IMR-90 (cell line): ENCODE data around the gene CFAP221. TPM values are rescaled to one million over a fixed set of nuclear protein-coding genes. Genes with fewer than 3 reads are reported as not detected.

ENCODE experiments used
- ATAC-seq: fragments of 200-7000 bp; cut with Tn5 transposase; 2 replicates; pipeline ENCODE4 v1.9.1; 2020; ENCODE audit warnings: low read depth, mild to moderate bottlenecking, moderate library complexity
- BruUV-seq: library from RNA; stranded (reverse); fragments of 400-500 nt; replicated peaks from 2 replicates; lab custom pipeline; 2021; lab: Mats Ljungman, UMichigan
- CTCF ChIA-PET: fragments of 300-600 bp; formaldehyde crosslinking; extraction: SDS; loops from one replicate; lab custom pipeline; 2021; ENCODE audit warnings: antibody characterized with exemption; lab: Yijun Ruan, JAX
- POLR2A ChIA-PET: fragments of 300-600 bp; sonication (Branson Sonifier 250); formaldehyde crosslinking; loops from one replicate; lab custom pipeline; 2022; ENCODE audit warnings: antibody characterized with exemption; ENCODE audit not compliant: unreplicated experiment; lab: Charles Lee
- DNase-seq: peaks from one replicate; pipeline ENCODE4 v3.0.0; 2013
- H2AFZ ChIP-seq: replicated peaks from 2 replicates; pipeline ENCODE3; 2013; ENCODE audit warnings: low read length, mild to moderate bottlenecking; ENCODE audit not compliant: poor library complexity
- H2AK5ac ChIP-seq: 2 replicates; pipeline ENCODE4 v1.6.1; 2013; ENCODE audit warnings: low read depth, low read length, inconsistent platforms
- H2AK9ac ChIP-seq: replicated peaks from 2 replicates; pipeline ENCODE3; 2013; ENCODE audit warnings: mild to moderate bottlenecking, low read depth, low read length, moderate library complexity; ENCODE audit not compliant: poor library complexity
- H2BK120ac ChIP-seq: 2 replicates; pipeline ENCODE4 v1.6.1; 2013; ENCODE audit warnings: low read depth, low read length, inconsistent platforms
- H2BK15ac ChIP-seq: 3 replicates; pipeline ENCODE4 v1.6.1; 2013; ENCODE audit warnings: low read depth, low read length, inconsistent platforms
- H2BK20ac ChIP-seq: 2 replicates; pipeline ENCODE4 v1.6.1; 2013; ENCODE audit warnings: low read depth, mild to moderate bottlenecking, inconsistent platforms, low read length, moderate library complexity
- H2BK5ac ChIP-seq: 2 replicates; pipeline ENCODE4 v1.6.1; 2013; ENCODE audit warnings: mild to moderate bottlenecking, low read depth, low read length, inconsistent platforms; ENCODE audit not compliant: poor library complexity, severe bottlenecking
- H3K14ac ChIP-seq: replicated peaks from 2 replicates; pipeline ENCODE4 v1.6.1; 2013; ENCODE audit warnings: low read depth, low read length, inconsistent platforms
- H3K18ac ChIP-seq: 2 replicates; pipeline ENCODE4 v1.6.1; 2013; ENCODE audit warnings: low read depth, low read length, control low read depth
- H3K23ac ChIP-seq: 2 replicates; pipeline ENCODE4 v1.6.1; 2013; ENCODE audit warnings: low read depth, low read length, inconsistent platforms
- H3K27ac ChIP-seq: 2 replicates; pipeline ENCODE4 v1.5.1; 2013; ENCODE audit warnings: mild to moderate bottlenecking, control low read depth, low read length; ENCODE audit not compliant: insufficient read depth
- H3K27me3 ChIP-seq: 2 replicates; pipeline ENCODE4 v1.6.1; 2013; ENCODE audit warnings: low read length; ENCODE audit not compliant: control insufficient read depth, insufficient read depth
- H3K36me3 ChIP-seq: 2 replicates; pipeline ENCODE4 v1.6.1; 2013; ENCODE audit warnings: low read length, mixed read lengths; ENCODE audit not compliant: control insufficient read depth, insufficient read depth
- H3K4ac ChIP-seq: 2 replicates; pipeline ENCODE4 v1.6.1; 2013; ENCODE audit warnings: low read depth, low read length, inconsistent platforms
- H3K4me1 ChIP-seq: 2 replicates; pipeline ENCODE4 v1.6.1; 2013; ENCODE audit warnings: low read length, mixed read lengths; ENCODE audit not compliant: control insufficient read depth, insufficient read depth
- H3K4me2 ChIP-seq: 2 replicates; pipeline ENCODE4 v1.6.1; 2013; ENCODE audit warnings: low read depth, mild to moderate bottlenecking, control low read depth, low read length, moderate library complexity
- H3K4me3 ChIP-seq: 2 replicates; pipeline ENCODE4 v1.5.1; 2013; ENCODE audit warnings: low read depth, mild to moderate bottlenecking, control low read depth, low read length, moderate library complexity; ENCODE audit not compliant: insufficient read depth
- H3K56ac ChIP-seq: 2 replicates; pipeline ENCODE4 v1.6.1; 2013; ENCODE audit warnings: low read length, inconsistent platforms; ENCODE audit not compliant: insufficient read depth; ENCODE audit errors: extremely low read depth
- H3K79me1 ChIP-seq, 2 experiments: 2 replicates each; pipeline ENCODE4 v1.6.1; 2013; ENCODE audit warnings: low read length in 2 of 2, inconsistent platforms in 1 of 2, low read depth in 1 of 2
- H3K9ac ChIP-seq: 2 replicates; pipeline ENCODE4 v1.6.1; 2013; ENCODE audit warnings: low read depth, low read length, control low read depth
- H3K9me1 ChIP-seq: 2 replicates; pipeline ENCODE4 v1.6.1; 2013; ENCODE audit warnings: low read length, inconsistent platforms; ENCODE audit not compliant: insufficient read depth
- H3K9me3 ChIP-seq: 2 replicates; pipeline ENCODE4 v1.6.1; 2013; ENCODE audit warnings: low read length; ENCODE audit not compliant: control insufficient read depth, insufficient read depth
- H4K20me1 ChIP-seq: 2 replicates; pipeline ENCODE4 v1.6.1; 2013; ENCODE audit warnings: low read length, inconsistent platforms; ENCODE audit not compliant: insufficient read depth
- H4K5ac ChIP-seq: 2 replicates; pipeline ENCODE4 v1.6.1; 2013; ENCODE audit warnings: mild to moderate bottlenecking, low read depth, low read length, control low read depth
- H4K8ac ChIP-seq, 2 experiments: 2 replicates each; pipeline ENCODE4 v1.6.1; 2013; ENCODE audit warnings: low read depth in 2 of 2, low read length in 2 of 2, control low read depth in 1 of 2, inconsistent platforms in 1 of 2
- H4K91ac ChIP-seq: 2 replicates; pipeline ENCODE4 v1.6.1; 2013; ENCODE audit warnings: low read depth, low read length, inconsistent platforms; ENCODE audit not compliant: insufficient read depth
- CEBPB ChIP-seq: IDR thresholded peaks from 2 replicates; pipeline ENCODE4 v1.6.1; 2012; ENCODE audit warnings: low read depth, low read length, improper control_type of control experiment
- CHD1 ChIP-seq: IDR thresholded peaks from 2 replicates; pipeline ENCODE4 v1.6.1; 2012; ENCODE audit warnings: low read depth, low read length, improper control_type of control experiment
- MAZ ChIP-seq: IDR thresholded peaks from 2 replicates; pipeline ENCODE4 v1.6.1; 2012; ENCODE audit warnings: low read depth, mild to moderate bottlenecking, low read length, improper control_type of control experiment, moderate library complexity, borderline replicate concordance
- MXI1 ChIP-seq: IDR thresholded peaks from 2 replicates; pipeline ENCODE4 v1.6.1; 2012; ENCODE audit warnings: low read depth, mild to moderate bottlenecking, low read length, moderate library complexity, borderline replicate concordance
- POLR2A ChIP-seq: IDR thresholded peaks from 2 replicates; pipeline ENCODE4 v1.6.1; 2012; ENCODE audit warnings: mild to moderate bottlenecking, low read depth, low read length
- RFX5 ChIP-seq: IDR thresholded peaks from 2 replicates; pipeline ENCODE4 v1.8.0; 2012; ENCODE audit warnings: low read depth, mild to moderate bottlenecking, low read length, moderate library complexity
- SMC3 ChIP-seq: fragments of 150-350 bp; IDR thresholded peaks from 2 replicates; pipeline ENCODE4 v1.6.1; 2016; ENCODE audit warnings: low read depth, mild to moderate bottlenecking, antibody characterized with exemption, low read length, moderate library complexity
- WGBS, 2 experiments: methylation state at CpG; one replicate each; pipeline versions ENCODE4 v1.1.5 to v1.1.7; 2013; ENCODE audit warnings: missing lambda C conversion rate in 2 of 2; ENCODE audit not compliant: insufficient read length in 1 of 2; ENCODE audit errors: extremely low coverage in 2 of 2; 5-methylcytosine and 5-hydroxymethylcytosine counted together
- dilution Hi-C: fragments of 300-500 bp; cut with HindIII; formaldehyde crosslinking; loops from one replicate; pipeline ENCODE4 v1.14.3; 2018; ENCODE audit warnings: low sequenced_read_pairs; ENCODE audit not compliant: unreplicated experiment
- in situ Hi-C: fragments of 300-500 bp; cut with MboI; formaldehyde crosslinking; loops from 3 replicates; pipeline ENCODE4 v1.14.3; 2019; ENCODE audit warnings: low sequenced_read_pairs, inconsistent platforms, mixed read lengths
- intact Hi-C: fragments of 100-400 bp; cut with micrococcal nuclease; formaldehyde crosslinking; loops from 2 replicates; pipeline ENCODE4 v1.10.0; 2022
- polyA plus RNA-seq, 3 experiments: library from polyadenylated mRNA; depleted of rRNA; stranded (reverse); fragments of >200 nt; gene quantifications; 2 replicates each; pipeline ENCODE4 v1.2.3, GENCODE V29; 2012; ENCODE audit warnings: low replicate concordance in 1 of 3
- total RNA-seq: library from RNA; depleted of rRNA; stranded (reverse); fragments of >200 nt; gene quantifications from 2 replicates; pipeline ENCODE4 v1.2.3, GENCODE V29; 2012
- TF ChIP-seq, protein P1 (sequence below): fragments of 150-350 bp; IDR thresholded peaks from 2 replicates; pipeline ENCODE4 v1.6.1; 2017; ENCODE audit warnings: mild to moderate bottlenecking, antibody characterized with exemption, low read length, low read depth
- TF ChIP-seq, protein P2 (sequence below): fragments of 150-350 bp; IDR thresholded peaks from 2 replicates; pipeline ENCODE4 v1.6.1; 2016; ENCODE audit warnings: low read depth, mild to moderate bottlenecking, low read length, moderate library complexity, borderline replicate concordance

Gene CFAP221
- total and polyA plus RNA-seq, 2 of the 4 experiments (the other 2 are of a cell fraction): not detected

DNA sequence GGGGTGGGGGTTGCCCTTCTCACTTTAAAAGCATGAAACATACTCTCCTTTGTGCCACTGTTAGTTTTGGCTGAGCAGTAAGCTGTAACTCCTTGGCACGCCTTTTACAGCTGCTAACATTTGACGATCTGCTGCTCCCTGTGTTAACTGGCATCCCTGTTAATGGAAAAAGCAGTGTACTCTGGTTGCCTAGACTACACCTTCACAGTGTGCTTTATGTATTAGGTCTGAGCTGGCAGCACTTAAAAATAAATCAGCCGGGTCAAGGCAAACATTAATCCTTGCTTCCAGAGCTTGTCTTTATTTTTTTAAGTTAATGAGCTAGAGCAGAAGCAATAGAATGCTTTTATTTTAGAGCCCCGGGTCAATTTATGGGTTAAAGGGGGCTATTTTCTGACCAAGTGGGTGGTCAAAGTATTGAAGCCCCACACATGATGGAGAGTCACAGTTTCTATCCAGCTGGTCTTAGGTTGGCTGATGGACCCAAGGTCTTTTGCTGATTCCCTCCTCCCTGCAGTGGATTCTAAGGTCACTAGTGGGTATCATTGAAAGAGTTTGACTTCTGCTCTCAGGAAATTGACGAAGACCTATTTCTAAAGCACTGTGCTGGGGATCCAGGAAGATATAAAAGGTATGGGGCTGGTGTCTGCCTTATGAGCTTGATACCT, 54.5 kb downstream of the CFAP221 start:
- no peak overlapping the region for H2BK20ac ChIP-seq
- WGBS, 2 experiments: 27% methylated on average over 2 of the region's 5 CpGs; no CpG with 5 or more reads in 1 of the 2 experiments
- intact Hi-C loops (no loop called here), dilution Hi-C loops (no loop called here), in situ Hi-C loops (no loop called here)
- no peak overlapping the region for H2AFZ ChIP-seq
- CTCF ChIA-PET: interaction anchor here (1.0 kb wide), 1 partner anchor 16 kb away, joined by 4 read pairs; no protein-coding TSS in a partner anchor
- H4K91ac ChIP-seq: no peak overlapping the region
- no peak overlapping the region for H3K14ac ChIP-seq
- ATAC-seq: no peak
- POLR2A ChIA-PET: no interaction called here
- H3K4me3 ChIP-seq: no peak overlapping the region
- no peak overlapping the region for H3K27ac ChIP-seq
- no peak overlapping the region for H2AK9ac ChIP-seq
- H4K20me1 ChIP-seq: no peaks in the 10 kb centered on the region
- DNase-seq: no peak
- H3K4me2 ChIP-seq: no peak overlapping the region
- no peaks in the 10 kb centered on the region for H3K36me3 ChIP-seq
- TF ChIP-seq MAZ (no peak), SMC3 (no peak), POLR2A (no peak), RFX5 (no peak), CHD1 (no peak), CEBPB (no peak), MXI1 (no peak)
- TF ChIP-seq, protein P1, sequence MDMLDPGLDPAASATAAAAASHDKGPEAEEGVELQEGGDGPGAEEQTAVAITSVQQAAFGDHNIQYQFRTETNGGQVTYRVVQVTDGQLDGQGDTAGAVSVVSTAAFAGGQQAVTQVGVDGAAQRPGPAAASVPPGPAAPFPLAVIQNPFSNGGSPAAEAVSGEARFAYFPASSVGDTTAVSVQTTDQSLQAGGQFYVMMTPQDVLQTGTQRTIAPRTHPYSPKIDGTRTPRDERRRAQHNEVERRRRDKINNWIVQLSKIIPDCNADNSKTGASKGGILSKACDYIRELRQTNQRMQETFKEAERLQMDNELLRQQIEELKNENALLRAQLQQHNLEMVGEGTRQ: no peak
- TF ChIP-seq, protein P2, sequence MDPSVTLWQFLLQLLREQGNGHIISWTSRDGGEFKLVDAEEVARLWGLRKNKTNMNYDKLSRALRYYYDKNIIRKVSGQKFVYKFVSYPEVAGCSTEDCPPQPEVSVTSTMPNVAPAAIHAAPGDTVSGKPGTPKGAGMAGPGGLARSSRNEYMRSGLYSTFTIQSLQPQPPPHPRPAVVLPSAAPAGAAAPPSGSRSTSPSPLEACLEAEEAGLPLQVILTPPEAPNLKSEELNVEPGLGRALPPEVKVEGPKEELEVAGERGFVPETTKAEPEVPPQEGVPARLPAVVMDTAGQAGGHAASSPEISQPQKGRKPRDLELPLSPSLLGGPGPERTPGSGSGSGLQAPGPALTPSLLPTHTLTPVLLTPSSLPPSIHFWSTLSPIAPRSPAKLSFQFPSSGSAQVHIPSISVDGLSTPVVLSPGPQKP: no peak
- H3K9me1 ChIP-seq: no peaks in the 10 kb centered on the region
- no TSS peak for BruUV-seq
- H3K9ac ChIP-seq: no peak overlapping the region
- H3K4ac ChIP-seq: no peak overlapping the region
- no peak overlapping the region for H3K18ac ChIP-seq
- no peak overlapping the region for H2BK5ac ChIP-seq
- no peaks in the 10 kb centered on the region for H3K4me1 ChIP-seq
- H2BK15ac ChIP-seq: no peak overlapping the region
- no peak overlapping the region for H4K5ac ChIP-seq
- peaks cover 2% of the 10 kb centered on the region; the same call in 1 of the 2 replicates for H3K27me3 ChIP-seq
- H3K23ac ChIP-seq: no peak overlapping the region
- no peak overlapping the region for H4K8ac ChIP-seq
- no peaks in the 10 kb centered on the region for H3K9me3 ChIP-seq
- no peak overlapping the region for H2BK120ac ChIP-seq
- H3K56ac ChIP-seq: no peak overlapping the region
- H2AK5ac ChIP-seq: no peak overlapping the region
- H3K79me1 ChIP-seq: no peaks in the 10 kb centered on the region
